Ureter (tissue), 1 donor: ENCODE data around the gene EGFL8. TPM values are rescaled to one million over a fixed set of nuclear protein-coding genes. Genes with fewer than 3 reads are reported as not detected.
"Not testable (repeated sequence)": the region's sequence is repeated elsewhere in the genome, so short reads cannot be mapped to it uniquely, and the experiment has no call there.

ENCODE experiments used
- DNase-seq: peaks from one replicate; pipeline ENCODE4 v3.0.0-alpha.2; 2020; ENCODE audit warnings: low spot score
- total RNA-seq: library from RNA; stranded (reverse); gene quantifications from one replicate; pipeline ENCODE4 v1.2.4, GENCODE V29; 2023
- donor health status: DM: yes; HTN: yes; CAD: no.

The EGFL8 gene
- total RNA-seq, 1 donor from 2014 or later = 26.3 TPM

- DNase-seq = no peak
Observed at GRCh38 chr6:32183483-32184083, 19.2 kb downstream of the EGFL8 start.

GRCh38 chr6:32184084-32184640, 19.8 kb downstream of the EGFL8 start, which contains the start of gene AGER:
Gene AGER, minus strand, starts transcription at chr6:32184253. Its CDS starts 31 bp downstream, at chr6:32184222.
- no peak for DNase-seq

- DNase-seq = peak; percentile 81
Observed at GRCh38 chr6:32185681-32186131, 21.3 kb downstream of the EGFL8 start.

- DNase-seq = not testable (repeated sequence)
Observed at GRCh38 chr6:32186151-32186840, 21.9 kb downstream of the EGFL8 start.

- DNase-seq = no peak
Observed at GRCh38 chr6:32187009-32187709, 22.8 kb downstream of the EGFL8 start.

GRCh38 chr6:32187725-32188380, 23.5 kb downstream of the EGFL8 start:
- not testable (repeated sequence) for DNase-seq

GRCh38 chr6:32188381-32189068, 24.1 kb downstream of the EGFL8 start:
- DNase-seq = no peak

GRCh38 chr6:32189069-32189741, 24.8 kb downstream of the EGFL8 start:
- DNase-seq = no peak

- DNase-seq = no peak
Observed at GRCh38 chr6:32189742-32190053, 25.3 kb downstream of the EGFL8 start.

GRCh38 chr6:32190054-32190851, 25.9 kb downstream of the EGFL8 start, which contains the start of gene PBX2:
Gene PBX2, minus strand, starts transcription at chr6:32190202. Its CDS starts 287 bp downstream, at chr6:32189915.
- peak; percentile 96 for DNase-seq

- DNase-seq = no peak
Observed at GRCh38 chr6:32190911-32191677, 26.7 kb downstream of the EGFL8 start.

- DNase-seq = no peak
Observed at GRCh38 chr6:32191696-32192607, 27.6 kb downstream of the EGFL8 start.

- DNase-seq = peak; percentile 75
Observed at GRCh38 chr6:32192608-32193039, 28.2 kb downstream of the EGFL8 start, which contains the start of gene GPSM3. Gene GPSM3, minus strand, starts transcription at chr6:32192643. Its CDS starts 130 bp downstream, at chr6:32192513.

- DNase-seq = not testable (repeated sequence)
Observed at GRCh38 chr6:32193096-32193495, 28.7 kb downstream of the EGFL8 start.

- DNase-seq = no peak
Observed at GRCh38 chr6:32194388-32194787, 30.0 kb downstream of the EGFL8 start.

GRCh38 chr6:32194825-32195651, 30.6 kb downstream of the EGFL8 start:
- no peak for DNase-seq

- peak; percentile 100 for DNase-seq
Observed at GRCh38 chr6:32195652-32195901, 31.2 kb downstream of the EGFL8 start.
